Stimulated activated CD4-positive, alpha-beta T cell treated with anti-CD3 and anti-CD28 coated beads, Interleukin-12 subunit alpha, Interleukin-12 subunit beta, amount 100 ng/mL, for 48 hours (primary cell): Measurements from ENCODE around the gene ANKRD39.

Experiments used
- DNase-seq, 3 donors: peaks; one replicate each; pipeline ENCODE4 v3.0.0-alpha.2; 2020; ENCODE audit warnings: low read depth in 2 of 3, low spot score in 1 of 3

The ANKRD39 gene

GRCh38 chr2:96859099-96859649 lies 1.4 kb upstream of the ANKRD39 start:
- DNase-seq, result no peak

GRCh38 chr2:96856776-96857666 lies 795 bp downstream of the ANKRD39 start:
- DNase-seq, result peak in 1 of 3 donors; percentile 35

- no peak for DNase-seq
Measured at GRCh38 chr2:96853321-96853720, 4.5 kb downstream of the ANKRD39 start.

- no peak for DNase-seq
Measured at GRCh38 chr2:96852667-96853066, 5.1 kb downstream of the ANKRD39 start.

- no peak for DNase-seq
Measured at GRCh38 chr2:96848264-96848663, 9.6 kb downstream of the ANKRD39 start.

GRCh38 chr2:96847586-96847985 lies 10.2 kb downstream of the ANKRD39 start:
- no peak for DNase-seq

- no peak for DNase-seq
Measured at GRCh38 chr2:96846825-96847224, 11.0 kb downstream of the ANKRD39 start.

- no peak for DNase-seq
Measured at GRCh38 chr2:96844405-96844808, 13.4 kb downstream of the ANKRD39 start.

GRCh38 chr2:96843538-96844268 lies 14.1 kb downstream of the ANKRD39 start, which contains the start of gene ANKRD23:
Gene ANKRD23 (minus strand): TSS chr2:96844021. CDS start chr2:96843992, 29 bp downstream.
- DNase-seq, result no peak

GRCh38 chr2:96842600-96842999 lies 15.2 kb downstream of the ANKRD39 start:
- DNase-seq, result no peak

GRCh38 chr2:96841701-96842495 lies 15.9 kb downstream of the ANKRD39 start:
- DNase-seq, result no peak

GRCh38 chr2:96839875-96840850 lies 17.7 kb downstream of the ANKRD39 start:
- DNase-seq, result no peak

GRCh38 chr2:96839293-96839874 lies 18.4 kb downstream of the ANKRD39 start:
- DNase-seq, result peak; percentile 51 to 75 (median 61)

GRCh38 chr2:96838345-96839292 lies 19.2 kb downstream of the ANKRD39 start:
- no peak for DNase-seq

- no peak for DNase-seq
Measured at GRCh38 chr2:96837575-96837974, 20.2 kb downstream of the ANKRD39 start.

- DNase-seq, result no peak
Measured at GRCh38 chr2:96835830-96836229, 22.0 kb downstream of the ANKRD39 start.

GRCh38 chr2:96832754-96833507 lies 24.9 kb downstream of the ANKRD39 start:
- DNase-seq, result no peak

- no peak for DNase-seq
Measured at GRCh38 chr2:96832408-96832753, 25.4 kb downstream of the ANKRD39 start.
